B cell (primary cell): ENCODE results near the gene BCAP29. TPM values are rescaled to one million over a fixed set of nuclear protein-coding genes. Genes with fewer than 3 reads are reported as not detected.

Source experiments
- ATAC-seq: fragments of 200-7000 bp; cut with Tn5 transposase; one replicate; pipeline ENCODE4 v1.10.0; 2021; ENCODE audit warnings: low read depth, mild to moderate bottlenecking, moderate number of reproducible peaks, moderate library complexity
- CTCF ChIA-PET: fragments of 350-600 bp; sonication (Branson Sonifier 250); formaldehyde crosslinking; loops from one replicate; lab custom pipeline; 2021; ENCODE audit warnings: antibody characterized with exemption, inconsistent platforms; lab: Charles Lee
- POLR2A ChIA-PET: fragments of 350-600 bp; sonication (Branson Sonifier 250); formaldehyde crosslinking; loops from one replicate; lab custom pipeline; 2021; ENCODE audit warnings: antibody characterized with exemption; lab: Charles Lee
- DNase-seq: peaks from one replicate; pipeline ENCODE4 v3.0.0; 2013
- H2AFZ ChIP-seq: 2 replicates; pipeline ENCODE4 v1.6.1; 2012; ENCODE audit warnings: mild to moderate bottlenecking, low read depth, low read length; ENCODE audit not compliant: insufficient read depth, poor library complexity, severe bottlenecking
- H3K27ac ChIP-seq, 2 donors: 1 replicate in 1 of 2; 2 replicates in 1 of 2; pipeline ENCODE4 v1.5.1; 2012 to 2013; ENCODE audit warnings: low read length in 2 of 2, mild to moderate bottlenecking in 2 of 2, moderate library complexity in 1 of 2
- H3K27me3 ChIP-seq, 4 experiments: fragments of 200-600 bp in 1 of 4; sonication (generic) in 1 of 4; replicated peaks in 1 of 4; 1 replicate in 2 of 4; 2 replicates in 2 of 4; pipeline versions ENCODE4 v1.6.1 to v1.7.0; 2013 to 2016; ENCODE audit warnings: low read length in 3 of 4, mild to moderate bottlenecking in 2 of 4, mixed read lengths in 1 of 4, moderate library complexity in 1 of 4; ENCODE audit not compliant: insufficient read depth in 4 of 4, control insufficient read depth in 3 of 4; ENCODE audit errors: control extremely low read depth in 1 of 4
- H3K36me3 ChIP-seq, 2 experiments: replicated peaks in 1 of 2; 1 replicate in 1 of 2; 2 replicates in 1 of 2; pipeline versions ENCODE4 v1.6.1 to v1.7.1; 2013; ENCODE audit warnings: low read length in 1 of 2; ENCODE audit not compliant: insufficient read depth in 2 of 2, control insufficient read depth in 1 of 2; ENCODE audit errors: control extremely low read depth in 1 of 2, extremely low read depth in 1 of 2
- H3K4me1 ChIP-seq, 2 donors: fragments of 200-600 bp in 1 of 2; sonication (generic) in 1 of 2; 1 replicate in 1 of 2; 2 replicates in 1 of 2; pipeline versions ENCODE4 v1.5.1 to v1.6.1; 2013 to 2017; ENCODE audit warnings: low read length in 2 of 2; ENCODE audit not compliant: control insufficient read depth in 2 of 2, insufficient read depth in 2 of 2
- H3K4me2 ChIP-seq: replicated peaks from 2 replicates; pipeline ENCODE3; 2012; ENCODE audit warnings: mild to moderate bottlenecking, low read depth, low read length; ENCODE audit not compliant: poor library complexity, severe bottlenecking
- H3K4me3 ChIP-seq, 5 experiments: fragments of 200-600 bp in 1 of 5; sonication (generic) in 1 of 5; 1 replicate in 3 of 5; 2 replicates in 2 of 5; pipeline versions ENCODE4 v1.5.1 to v1.7.0; 2011 to 2016; ENCODE audit warnings: low read length in 4 of 5, mild to moderate bottlenecking in 4 of 5, low read depth in 2 of 5, control low read depth in 1 of 5, moderate library complexity in 1 of 5; ENCODE audit not compliant: insufficient read depth in 1 of 5; ENCODE audit errors: control extremely low read depth in 1 of 5, extremely low read depth in 1 of 5
- H3K79me2 ChIP-seq: fragments of 200-600 bp; sonication (generic); one replicate; pipeline ENCODE4 v1.6.0; 2016; ENCODE audit warnings: low read length; ENCODE audit not compliant: control insufficient read depth, insufficient read depth
- H3K9ac ChIP-seq: fragments of 200-600 bp; sonication (generic); 2 replicates; pipeline ENCODE4 v1.6.1; 2017; ENCODE audit warnings: mild to moderate bottlenecking, low read length, moderate library complexity
- H3K9me3 ChIP-seq, 3 donors: one replicate each; pipeline versions ENCODE4 v1.6.1 to v1.7.1; 2013; ENCODE audit warnings: low read length in 2 of 3; ENCODE audit not compliant: control insufficient read depth in 2 of 3, insufficient read depth in 1 of 3; ENCODE audit errors: control extremely low read depth in 1 of 3
- H4K20me1 ChIP-seq: 2 replicates; pipeline ENCODE4 v1.6.0; 2012; ENCODE audit warnings: mild to moderate bottlenecking, low read length; ENCODE audit not compliant: insufficient read depth, control insufficient read depth, poor library complexity, severe bottlenecking
- H3K27ac Mint-ChIP-seq: one replicate; pipeline ENCODE4 v1.8.0; 2021; ENCODE audit warnings: mixed read lengths
- H3K27me3 Mint-ChIP-seq: one replicate; pipeline ENCODE4 v1.8.0; 2021; ENCODE audit warnings: mixed read lengths
- H3K4me1 Mint-ChIP-seq: one replicate; pipeline ENCODE4 v1.8.0; 2021; ENCODE audit warnings: mixed read lengths
- H3K4me3 Mint-ChIP-seq: one replicate; pipeline ENCODE4 v1.8.0; 2021; ENCODE audit warnings: mixed read lengths
- H3K9me3 Mint-ChIP-seq: one replicate; pipeline ENCODE4 v1.8.0; 2022; ENCODE audit warnings: mixed read lengths; ENCODE audit not compliant: insufficient read depth
- CTCF ChIP-seq: fragments of 200-600 bp; IDR thresholded peaks from one replicate; pipeline ENCODE4 v1.8.0; 2022; ENCODE audit warnings: antibody characterized with exemption, mild to moderate bottlenecking
- EZH2 ChIP-seq: IDR thresholded peaks from 2 replicates; pipeline ENCODE4 v1.6.1; 2012; ENCODE audit warnings: borderline replicate concordance, low read depth, mild to moderate bottlenecking, moderate library complexity, low read length; ENCODE audit not compliant: insufficient read depth, poor library complexity, severe bottlenecking
- WGBS: methylation state at CpG from one replicate; pipeline ENCODE4 v1.1.5; 2013; ENCODE audit warnings: missing lambda C conversion rate; ENCODE audit not compliant: insufficient coverage; 5-methylcytosine and 5-hydroxymethylcytosine counted together
- intact Hi-C: fragments of 100-400 bp; cut with micrococcal nuclease; formaldehyde crosslinking; loops from one replicate; pipeline ENCODE4 v1.10.0; 2022
- polyA plus RNA-seq: library from polyadenylated mRNA; depleted of rRNA; stranded (reverse); fragments of >200 nt; gene quantifications from 2 replicates; pipeline ENCODE4 v1.2.3, GENCODE V29; 2012
- total RNA-seq, 2 donors: library from RNA; stranded (reverse); fragments of 120-200 nt in 1 of 2; gene quantifications; 1 replicate in 1 of 2; 2 replicates in 1 of 2; pipeline versions ENCODE4 v1.2.3 to v1.2.4, GENCODE V29; 2013 to 2022

BCAP29 gene
- total and polyA plus RNA-seq, 2 donors (not counting 1 experiment from before 2014, with no cell fraction given) = 24.6 to 27.3 TPM

DNA sequence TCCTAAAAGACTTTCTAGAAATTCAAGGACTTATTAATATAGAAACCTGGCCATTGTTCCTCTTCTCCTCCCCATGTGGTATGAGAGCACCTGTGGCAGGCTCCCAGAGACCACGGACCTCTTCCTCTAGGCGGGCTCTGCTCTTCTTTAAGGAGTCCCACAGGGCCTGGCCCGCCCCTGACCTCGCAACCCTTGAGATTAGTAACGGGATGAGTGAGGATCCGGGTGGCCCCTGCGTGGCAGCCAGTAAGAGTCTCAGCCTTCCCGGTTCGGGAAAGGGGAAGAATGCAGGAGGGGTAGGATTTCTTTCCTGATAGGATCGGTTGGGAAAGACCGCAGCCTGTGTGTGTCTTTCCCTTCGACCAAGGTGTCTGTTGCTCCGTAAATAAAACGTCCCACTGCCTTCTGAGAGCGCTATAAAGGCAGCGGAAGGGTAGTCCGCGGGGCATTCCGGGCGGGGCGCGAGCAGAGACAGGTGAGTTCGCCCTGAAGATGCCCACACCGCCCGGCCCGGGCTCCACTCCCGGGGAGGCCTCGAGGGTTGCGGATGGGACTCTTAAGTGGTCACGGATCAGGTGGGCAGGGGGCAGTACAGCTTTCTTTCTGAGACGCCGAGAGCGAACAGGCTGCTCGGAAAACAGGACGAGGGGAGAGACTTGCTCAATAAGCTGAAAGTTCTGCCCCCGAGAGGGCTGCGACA lies 80.5 kb downstream of the BCAP29 start, which contains the start of gene SLC26A4:
Gene SLC26A4, plus strand, starts transcription at position 448 of the 700 bp plus-strand sequence. CDS start 814 bp downstream, outside the sequence.
- H3K27me3 ChIP-seq = peaks cover 0 to 28% (median 16%) of the 10 kb centered on the region in 4 experiments
- H3K9ac ChIP-seq = peak within 1 kb of the TSS; percentile 65
- H2AFZ ChIP-seq = peak within 1 kb of the TSS; percentile 72
- ChIA-PET POLR2A (interaction anchor here (1.2 kb wide), 1 partner anchor 22 kb away, joined by 3 read pairs; no protein-coding TSS in a partner anchor), CTCF (interaction anchor here (0.7 to 4.0 kb wide), 18 partner anchors 17 to 197 kb away, joined by 3 to 32 read pairs (median 5); partner anchors contain the start of genes BCAP29, CBLL1, COG5 and DUS4L)
- peak within 1 kb of the TSS; percentile 93 for H3K4me2 ChIP-seq
- 1% methylated on average over 37 of the region's 37 CpGs for WGBS
- H3K36me3 ChIP-seq = no peaks in the 10 kb centered on the region
- peak within 1 kb of the TSS; percentile 41 to 72 (median 61) for H3K4me3 ChIP-seq
- Mint-ChIP-seq H3K9me3 (no peaks in the 10 kb centered on the region), H3K27me3 (peaks cover 32% of the 10 kb centered on the region), H3K4me1 (peaks cover 26% of the 10 kb centered on the region), H3K27ac (peak within 1 kb of the TSS; percentile 72), H3K4me3 (peak within 1 kb of the TSS; percentile 99)
- DNase-seq (peak; percentile 43), ATAC-seq (peak; percentile 26)
- TF ChIP-seq CTCF (no peak), EZH2 (no peak)
- peaks cover 25 to 26% of the 10 kb centered on the region in 2 donors for H3K4me1 ChIP-seq
- H3K9me3 ChIP-seq = peaks cover 0 to 3% (median 0%) of the 10 kb centered on the region in 3 donors
- no peaks in the 10 kb centered on the region for H4K20me1 ChIP-seq
- no peak within 1 kb of the TSS for H3K27ac ChIP-seq
- no peaks in the 10 kb centered on the region for H3K79me2 ChIP-seq
- intact Hi-C loops = loop anchor here (1.0 to 5.0 kb wide), 7 partner anchors 22 to 197 kb away; partner anchors contain the start of genes BCAP29, CBLL1, COG5 and DUS4L
